ENCODE measurements around the gene TUBG1.
"Not testable (repeated sequence)": the region's sequence is repeated elsewhere in the genome, so short reads cannot be mapped to it uniquely, and the experiment has no call there.

TUBG1 gene

GRCh38 chr17:42579794-42580551, 29.5 kb upstream of the TUBG1 start:
- DNase-seq, result no peak

DNA sequence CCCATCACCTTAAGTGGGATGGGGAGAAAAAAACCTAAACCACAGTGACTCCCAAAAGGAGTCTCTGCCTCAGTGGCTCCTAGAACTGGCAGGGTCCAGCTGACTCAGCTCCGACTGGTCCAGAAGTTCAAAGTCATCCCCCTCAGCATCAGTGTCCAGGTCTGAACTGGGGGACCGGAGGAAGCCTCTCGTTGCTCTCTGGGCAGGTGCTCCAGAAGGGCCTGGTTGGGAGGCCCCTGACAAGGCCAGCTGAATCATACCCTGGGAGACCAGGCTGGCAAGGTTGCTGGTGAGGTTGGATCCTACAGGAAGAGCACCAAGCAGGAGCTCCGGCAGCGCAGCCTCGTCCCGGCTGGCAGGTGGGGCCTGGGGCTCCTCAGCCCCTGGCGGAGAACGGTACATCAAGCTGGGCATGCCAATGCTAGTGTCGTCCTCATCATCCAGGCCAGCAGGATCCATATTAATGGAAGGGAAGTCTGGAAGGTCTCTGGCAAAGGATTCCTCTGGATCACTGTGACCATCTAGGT, 27.7 kb upstream of the TUBG1 start:
- DNase-seq, result no peak

- no peak for DNase-seq
Measured at GRCh38 chr17:42584880-42585279, 24.6 kb upstream of the TUBG1 start.

- no peak for DNase-seq
Measured at GRCh38 chr17:42585353-42585752, 24.1 kb upstream of the TUBG1 start.

DNA sequence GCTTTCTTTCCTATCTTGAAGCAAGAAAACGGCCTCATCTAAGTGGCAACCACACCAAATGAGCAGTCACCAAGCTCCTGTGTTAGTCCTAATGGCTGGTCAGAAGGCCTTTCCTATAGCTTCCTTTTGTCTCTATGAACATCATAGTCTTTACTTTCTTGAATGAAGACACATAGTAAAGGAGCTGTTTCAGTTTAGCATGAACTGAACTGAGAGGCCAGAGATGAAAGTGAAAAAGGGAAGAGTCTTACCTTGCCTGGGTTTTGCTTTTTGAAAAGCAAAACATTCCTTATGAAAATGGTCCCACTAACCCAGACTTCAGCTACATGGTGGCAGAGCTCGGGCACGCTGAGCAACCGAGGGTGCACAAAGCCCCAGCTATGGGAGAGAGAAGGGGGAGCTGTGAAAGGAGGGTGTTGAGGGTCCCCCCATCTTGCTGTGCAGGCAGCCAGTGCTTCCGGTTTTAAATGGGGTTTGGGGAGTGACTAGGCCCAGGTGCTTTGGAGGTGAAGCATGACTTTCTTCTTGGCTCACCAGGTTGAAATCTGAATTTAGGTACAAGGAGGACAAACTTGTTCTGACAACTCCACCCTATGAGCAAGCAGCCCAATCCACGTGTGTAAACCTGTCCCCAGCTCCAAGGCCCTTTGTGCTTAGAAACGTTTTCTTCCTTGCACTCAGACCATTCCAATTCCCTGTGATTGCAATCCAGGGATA, 22.8 kb upstream of the TUBG1 start:
- DNase-seq, result no peak

DNA sequence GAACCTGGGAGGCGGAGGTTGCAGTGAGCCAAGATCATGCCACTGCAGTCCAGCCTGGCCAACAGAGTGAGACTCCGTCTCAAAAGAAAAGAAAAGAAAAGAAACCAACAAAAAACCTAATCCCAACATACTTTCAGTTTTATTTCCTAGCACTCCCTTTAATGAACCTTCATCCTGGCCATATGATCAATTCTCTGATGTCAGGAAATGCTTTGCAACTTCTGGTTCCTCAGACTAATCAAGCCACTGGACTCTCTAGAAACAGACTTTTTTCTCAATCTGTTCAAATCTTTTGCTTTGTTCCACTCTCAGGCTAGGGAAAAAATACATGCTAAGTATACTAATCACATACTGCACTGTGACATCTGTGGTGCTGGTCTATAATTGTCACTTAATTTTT, 18.6 kb upstream of the TUBG1 start:
- DNase-seq, result no peak

DNA sequence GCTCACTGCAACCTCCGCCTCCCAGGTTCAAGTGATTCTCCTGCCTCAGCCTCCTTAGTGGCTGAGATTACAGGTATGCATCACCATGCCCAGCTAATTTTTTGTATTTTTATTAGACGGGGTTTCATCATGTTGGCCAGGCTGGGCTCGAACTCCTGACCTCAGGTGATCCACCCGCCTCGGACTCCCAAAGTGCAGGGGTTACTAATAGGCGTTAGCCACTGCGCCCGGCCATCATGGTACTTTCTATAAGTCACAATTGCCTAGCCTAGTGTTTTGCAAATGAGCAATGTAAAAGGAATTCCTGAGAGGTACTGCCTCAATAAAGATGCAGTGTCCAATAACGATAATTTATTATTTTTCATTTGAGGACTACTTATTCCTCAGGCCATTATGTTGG, 18.1 kb upstream of the TUBG1 start:
- DNase-seq, result no peak

- DNase-seq, result no peak
Measured at GRCh38 chr17:42596386-42596785, 13.1 kb upstream of the TUBG1 start.

- no peak for DNase-seq
Measured at GRCh38 chr17:42598905-42599304, 10.6 kb upstream of the TUBG1 start.

GRCh38 chr17:42603318-42603717, 6.2 kb upstream of the TUBG1 start:
- no peak for DNase-seq

- no peak for DNase-seq
Measured at GRCh38 chr17:42607769-42608168, 1.7 kb upstream of the TUBG1 start.

GRCh38 chr17:42608305-42609181, 940 bp upstream of the TUBG1 start:
- no peak for DNase-seq

DNA sequence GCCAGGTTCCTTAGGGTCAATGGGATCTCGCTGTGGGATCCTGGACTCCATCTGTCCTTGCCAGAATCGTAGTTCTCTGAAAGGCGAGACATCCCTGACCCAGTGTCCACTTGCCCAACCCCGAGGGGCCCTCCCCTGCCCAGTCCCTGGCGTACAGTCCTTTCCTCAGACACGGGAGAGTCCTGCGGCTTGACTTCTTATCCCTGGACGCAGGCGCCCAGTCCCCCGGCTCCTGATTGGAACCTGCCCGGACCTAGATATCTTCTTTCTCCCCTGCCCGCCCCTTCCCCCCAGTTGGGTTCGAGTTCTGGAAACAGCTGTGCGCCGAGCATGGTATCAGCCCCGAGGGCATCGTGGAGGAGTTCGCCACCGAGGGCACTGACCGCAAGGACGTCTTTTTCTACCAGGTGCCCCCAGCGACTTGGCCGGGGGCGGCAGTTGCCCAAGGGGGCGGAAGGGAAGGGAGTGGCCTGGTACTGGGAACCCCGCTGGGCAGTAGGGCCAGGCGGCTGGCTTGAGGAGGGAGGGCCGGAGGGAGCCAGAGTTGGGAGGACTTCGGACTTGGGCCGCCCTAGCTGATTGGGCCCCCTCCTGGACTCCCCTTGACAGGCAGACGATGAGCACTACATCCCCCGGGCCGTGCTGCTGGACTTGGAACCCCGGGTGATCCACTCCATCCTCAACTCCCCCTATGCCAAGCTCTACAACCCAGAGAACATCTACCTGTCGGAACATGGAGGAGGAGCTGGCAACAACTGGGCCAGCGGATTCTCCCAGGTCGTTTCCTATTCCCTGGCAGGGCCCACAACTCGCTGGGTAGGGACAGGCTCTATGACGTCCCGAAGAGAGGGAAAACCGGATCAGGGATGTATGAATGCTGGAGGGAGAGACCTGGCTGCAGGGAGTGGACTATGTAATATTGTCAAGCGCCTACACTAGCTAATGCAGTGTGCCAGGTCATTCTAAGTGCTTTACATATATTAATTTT, 625 bp downstream of the TUBG1 start:
- not testable (repeated sequence) for DNase-seq

GRCh38 chr17:42612013-42612412, 2.5 kb downstream of the TUBG1 start:
- no peak for DNase-seq

DNA sequence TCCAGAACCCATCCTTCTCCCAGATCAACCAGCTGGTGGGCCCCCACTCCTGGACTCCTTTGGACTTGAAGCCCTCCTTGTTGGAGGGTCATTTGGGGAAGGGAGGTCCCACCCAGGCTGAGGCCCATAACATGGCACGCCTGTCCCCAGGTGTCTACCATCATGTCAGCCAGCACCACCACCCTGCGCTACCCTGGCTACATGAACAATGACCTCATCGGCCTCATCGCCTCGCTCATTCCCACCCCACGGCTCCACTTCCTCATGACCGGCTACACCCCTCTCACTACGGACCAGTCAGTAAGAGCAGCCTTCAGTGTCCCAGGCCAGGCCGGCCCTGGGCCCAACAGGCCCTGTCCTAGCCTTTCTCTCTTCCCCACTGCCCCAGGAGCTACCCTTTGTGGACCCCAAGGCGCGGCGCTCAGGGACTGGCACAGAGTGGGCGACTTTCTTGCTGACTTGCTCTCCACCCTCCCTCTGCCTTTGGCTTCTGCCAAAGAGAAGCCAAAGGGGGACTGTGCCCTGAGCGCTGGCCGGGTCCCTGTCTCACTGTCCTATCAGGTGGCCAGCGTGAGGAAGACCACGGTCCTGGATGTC, 4.3 kb downstream of the TUBG1 start:
- DNase-seq, result no peak

DNA sequence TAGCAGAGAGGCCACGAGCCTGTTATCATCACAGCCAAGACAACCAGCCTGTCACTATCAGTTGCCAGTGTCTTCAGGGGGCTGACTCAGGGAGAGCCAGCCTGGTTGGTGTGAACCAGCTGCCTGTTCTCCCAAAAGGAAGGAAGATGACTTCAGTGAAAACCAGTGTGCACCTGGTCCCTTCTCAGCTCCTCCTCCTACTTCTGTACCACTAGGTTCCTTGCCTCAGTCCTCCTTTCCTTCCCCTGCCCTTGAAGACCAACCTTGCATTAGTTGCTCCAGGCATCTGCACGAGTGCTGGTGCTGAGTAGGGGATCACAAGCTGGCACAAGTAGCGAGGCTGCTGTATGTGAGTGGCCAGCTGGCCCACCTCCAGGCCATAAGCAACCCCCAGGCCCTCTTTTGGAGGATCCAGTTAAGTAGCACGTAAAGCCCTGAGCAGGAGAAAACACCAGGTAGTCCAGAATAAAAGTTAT, 8.5 kb downstream of the TUBG1 start:
- no peak for DNase-seq

- peak; percentile 89 for DNase-seq
Measured at GRCh38 chr17:42618442-42619150, 9.1 kb downstream of the TUBG1 start.

- DNase-seq, result not testable (repeated sequence)
Measured at GRCh38 chr17:42621987-42622386, 12.5 kb downstream of the TUBG1 start.

- no peak for DNase-seq
Measured at GRCh38 chr17:42623271-42623670, 13.8 kb downstream of the TUBG1 start.

DNA sequence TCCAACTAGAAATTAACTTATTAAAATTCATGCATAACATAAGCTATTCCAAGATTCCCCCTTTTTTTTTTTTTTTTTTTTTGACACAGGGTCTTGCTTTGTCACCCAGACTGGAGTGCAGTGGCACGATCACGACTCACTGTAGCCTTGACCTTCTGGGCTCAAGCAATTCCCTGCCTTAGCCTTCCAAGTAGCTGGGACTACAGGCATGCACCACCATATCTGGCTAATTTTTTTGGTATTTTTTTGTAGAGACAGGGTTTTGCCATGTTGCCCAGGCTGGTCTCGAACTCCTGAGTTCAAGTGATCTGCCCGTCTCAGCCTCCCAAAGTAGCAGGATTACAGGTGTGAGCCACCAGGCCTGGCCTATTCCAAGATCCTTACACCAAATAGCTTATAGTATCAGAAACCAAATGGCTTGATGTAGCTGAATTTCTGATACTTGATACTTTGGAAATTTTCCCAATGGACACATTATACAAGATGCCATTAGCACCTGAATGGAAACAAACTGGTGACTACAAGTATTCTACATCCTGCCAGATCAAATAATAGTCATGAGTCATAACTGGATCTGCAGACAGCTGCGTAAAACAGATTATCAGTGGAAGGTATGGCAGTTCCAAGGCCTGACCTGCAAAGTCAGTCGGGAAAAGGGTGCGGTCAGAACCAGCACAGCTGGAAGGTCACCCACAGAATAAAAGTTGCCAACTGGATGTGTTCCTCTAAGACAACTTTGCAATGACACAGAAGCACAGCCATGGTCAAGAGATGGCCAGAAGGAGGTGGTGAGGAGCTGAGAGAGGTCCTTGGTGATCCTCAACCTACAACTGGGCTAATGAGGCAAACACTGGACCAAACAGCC, 14.5 kb downstream of the TUBG1 start:
- DNase-seq, result no peak

Data from islet precursor cell (in vitro differentiated cells).